Left renal cortex interstitium (tissue), 4 donors: ENCODE data around the gene TMEM255B. TPM values are rescaled to one million over a fixed set of nuclear protein-coding genes. Genes with fewer than 3 reads are reported as not detected.

Source experiments
- DNase-seq, 4 donors: peaks; one replicate each; pipeline ENCODE4 v3.0.0-alpha.2; 2013; ENCODE audit warnings: low read depth in 4 of 4, low spot score in 2 of 4, missing footprints in 1 of 4
- polyA plus RNA-seq, 4 donors: library from polyadenylated mRNA; unstranded; fragments of 120-200 nt; gene quantifications; one replicate each; pipeline ENCODE4 v1.2.1, GENCODE V29; 2013; ENCODE audit not compliant: insufficient read length in 4 of 4

The TMEM255B gene
- polyA plus RNA-seq, 4 donors, result 6.6 to 8.6 (median 7.6) TPM

GRCh38 chr13:113855931-113856715 is 97.1 kb downstream of the TMEM255B start:
- DNase-seq, result no peak

- DNase-seq, result no peak
These were observed 97.7 kb downstream of the TMEM255B start for GRCh38 chr13:113856716-113857065.

- DNase-seq, result no peak
These were observed 98.6 kb downstream of the TMEM255B start for GRCh38 chr13:113857531-113858195.

- no peak for DNase-seq
These were observed 100.5 kb downstream of the TMEM255B start for GRCh38 chr13:113859311-113860050.

- DNase-seq, result no peak
These were observed 101.1 kb downstream of the TMEM255B start for GRCh38 chr13:113860051-113860664.

- DNase-seq, result no peak
These were observed 101.8 kb downstream of the TMEM255B start for GRCh38 chr13:113860665-113861432.

- no peak for DNase-seq
These were observed 102.5 kb downstream of the TMEM255B start for GRCh38 chr13:113861433-113862030.

GRCh38 chr13:113862191-113862930 is 103.3 kb downstream of the TMEM255B start:
- DNase-seq, result no peak

GRCh38 chr13:113862931-113863523 is 104.0 kb downstream of the TMEM255B start:
- no peak for DNase-seq

- DNase-seq, result no peak
These were observed 104.7 kb downstream of the TMEM255B start, which contains the start of gene GAS6 for GRCh38 chr13:113863524-113864272. TSS of gene GAS6 (minus strand) at chr13:113864076. CDS start at chr13:113863920, 156 bp downstream.

- no peak for DNase-seq
These were observed 105.4 kb downstream of the TMEM255B start for GRCh38 chr13:113864273-113864890.

- no peak for DNase-seq
These were observed 106.4 kb downstream of the TMEM255B start for GRCh38 chr13:113865427-113865826.

Other genes with a start within 250 kb of the TMEM255B start
- 10 to 100 TPM; 83.3 to 93.0 (median 88.2) TPM for gene TFDP1, start 174.5 kb upstream of the TMEM255B start, polyA plus RNA-seq
- gene ATP4B, start 101.0 kb upstream of the TMEM255B start, polyA plus RNA-seq, result under 1 TPM; 0.36 to 0.82 (median 0.42) TPM
- under 1 TPM; 0.11 to 0.19 (median 0.15) TPM for gene GRK1, start 92.0 kb upstream of the TMEM255B start, polyA plus RNA-seq
- 10 to 100 TPM; 24.6 to 38.4 (median 31.0) TPM for gene GAS6, start 104.8 kb downstream of the TMEM255B start, polyA plus RNA-seq
- under 1 TPM; 0.06 to 0.40 (median 0.15) TPM for gene C13orf46, start 214.8 kb downstream of the TMEM255B start, polyA plus RNA-seq